Prostate gland (tissue), 2 donors: ENCODE results near the gene MRTFB. TPM values are rescaled to one million over a fixed set of nuclear protein-coding genes. Genes with fewer than 3 reads are reported as not detected.
A peak's percentile ranks its signal among the peaks of the same experiment; 100 is the strongest.

Source experiments
- DNase-seq: peaks from one replicate; pipeline ENCODE4 v3.0.0-alpha.2; 2019; ENCODE audit warnings: low spot score
- H3K27ac ChIP-seq, 2 donors: fragments of 200-600 bp; sonication (generic); 2 replicates each; pipeline ENCODE4 v1.5.1; 2017 to 2019
- H3K27me3 ChIP-seq: fragments of 200-600 bp; sonication (generic); replicated peaks from 2 replicates; pipeline ENCODE4 v1.5.1; 2019; ENCODE audit not compliant: insufficient read depth
- H3K36me3 ChIP-seq, 2 donors: fragments of 200-600 bp; sonication (generic); 1 replicate in 1 of 2; 2 replicates in 1 of 2; pipeline versions ENCODE4 v1.5.1 to v1.8.1; 2017 to 2019
- H3K4me1 ChIP-seq: fragments of 200-600 bp; sonication (generic); replicated peaks from 2 replicates; pipeline ENCODE4 v1.5.1; 2019
- H3K4me3 ChIP-seq, 2 donors: fragments of 200-600 bp; sonication (generic); 2 replicates each; pipeline ENCODE4 v1.5.1; 2017 to 2019
- H3K9me3 ChIP-seq: fragments of 200-600 bp; sonication (generic); 2 replicates; pipeline ENCODE4 v1.5.1; 2017
- POLR2A ChIP-seq: fragments of 450-650 bp; IDR thresholded peaks from one replicate; pipeline ENCODE4 v1.6.1; 2016; ENCODE audit warnings: antibody characterized with exemption, mild to moderate bottlenecking
- POLR2AphosphoS5 ChIP-seq: sonication (generic); formaldehyde crosslinking; IDR thresholded peaks from one replicate; pipeline ENCODE4 v1.6.1; 2017; ENCODE audit warnings: antibody characterized with exemption
- WGBS: methylation state at CpG from one replicate; pipeline ENCODE4 v1.1.5; 2018; 5-methylcytosine and 5-hydroxymethylcytosine counted together
- intact Hi-C: fragments of 100-400 bp; cut with DNase I; formaldehyde crosslinking; loops from one replicate; pipeline ENCODE4 v1.14.2; 2022
- total RNA-seq, 2 donors: library from RNA; depleted of rRNA; stranded (reverse); fragments of >200 nt; gene quantifications; one replicate each; pipeline ENCODE4 v1.1.0, GENCODE V29; 2016
- TF ChIP-seq, protein P1 (sequence below), 4 experiments: fragments of 200-600 bp in 2 of 4; fragments of 450-650 bp in 2 of 4; sonication (generic) in 2 of 4; IDR thresholded peaks; 1 replicate in 3 of 4; 2 replicates in 1 of 4; pipeline ENCODE4 v1.5.1; 2016 to 2019; ENCODE audit warnings: antibody characterized with exemption in 4 of 4, mild to moderate bottlenecking in 2 of 4, moderate library complexity in 2 of 4

MRTFB gene
- total RNA-seq, 2 donors from 2014 or later = 46.5 to 102 TPM

DNA sequence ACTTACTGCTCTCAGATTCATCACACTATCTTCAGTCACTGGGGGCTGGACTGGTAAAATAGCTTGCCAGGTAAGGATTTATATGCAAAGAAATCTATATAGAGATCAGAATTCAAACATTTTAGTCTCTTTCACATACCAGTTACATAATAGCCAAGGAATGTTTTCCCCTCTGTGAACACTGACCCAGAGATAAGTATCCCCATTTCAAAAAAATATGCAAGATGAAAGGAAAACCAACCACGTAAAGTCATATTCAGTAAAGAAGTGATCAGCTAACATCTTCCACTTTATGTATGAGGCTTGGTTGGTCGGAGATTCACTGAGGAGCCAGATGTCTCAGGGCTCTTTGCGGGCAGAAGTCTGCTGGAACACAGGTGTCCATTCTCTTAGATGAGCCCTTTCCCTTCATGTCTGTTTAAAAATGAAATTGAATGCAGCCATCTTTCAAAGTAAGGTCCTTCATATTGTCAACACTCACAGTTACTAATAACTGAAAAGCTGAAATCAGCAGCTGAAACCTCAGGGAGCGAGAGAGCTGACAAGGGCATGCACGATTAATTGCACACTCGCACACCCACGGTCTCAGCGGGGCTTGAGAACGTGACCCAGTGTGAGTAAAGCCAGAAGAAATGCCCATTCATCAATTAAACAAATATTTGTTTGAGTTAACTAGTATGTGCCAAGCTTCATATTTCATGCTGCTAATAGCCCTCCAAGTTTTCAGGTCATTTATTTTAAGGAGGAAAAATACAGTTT is 161.2 kb downstream of the MRTFB start:
- intact Hi-C loops = no loop called here
- no peak overlapping the region for H3K4me3 ChIP-seq
- H3K9me3 ChIP-seq = no peaks in the 10 kb centered on the region
- no peaks in the 10 kb centered on the region for H3K27me3 ChIP-seq
- TF ChIP-seq, protein P1, sequence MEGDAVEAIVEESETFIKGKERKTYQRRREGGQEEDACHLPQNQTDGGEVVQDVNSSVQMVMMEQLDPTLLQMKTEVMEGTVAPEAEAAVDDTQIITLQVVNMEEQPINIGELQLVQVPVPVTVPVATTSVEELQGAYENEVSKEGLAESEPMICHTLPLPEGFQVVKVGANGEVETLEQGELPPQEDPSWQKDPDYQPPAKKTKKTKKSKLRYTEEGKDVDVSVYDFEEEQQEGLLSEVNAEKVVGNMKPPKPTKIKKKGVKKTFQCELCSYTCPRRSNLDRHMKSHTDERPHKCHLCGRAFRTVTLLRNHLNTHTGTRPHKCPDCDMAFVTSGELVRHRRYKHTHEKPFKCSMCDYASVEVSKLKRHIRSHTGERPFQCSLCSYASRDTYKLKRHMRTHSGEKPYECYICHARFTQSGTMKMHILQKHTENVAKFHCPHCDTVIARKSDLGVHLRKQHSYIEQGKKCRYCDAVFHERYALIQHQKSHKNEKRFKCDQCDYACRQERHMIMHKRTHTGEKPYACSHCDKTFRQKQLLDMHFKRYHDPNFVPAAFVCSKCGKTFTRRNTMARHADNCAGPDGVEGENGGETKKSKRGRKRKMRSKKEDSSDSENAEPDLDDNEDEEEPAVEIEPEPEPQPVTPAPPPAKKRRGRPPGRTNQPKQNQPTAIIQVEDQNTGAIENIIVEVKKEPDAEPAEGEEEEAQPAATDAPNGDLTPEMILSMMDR (IDR thresholded peaks at IDR 0.05) = no peak
- TF ChIP-seq POLR2A (no peak), POLR2AphosphoS5 (no peak)
- H3K27ac ChIP-seq = no peak overlapping the region
- DNase-seq = no peak
- no peaks in the 10 kb centered on the region for H3K4me1 ChIP-seq
- peaks cover 0 to 8% of the 10 kb centered on the region in 2 donors for H3K36me3 ChIP-seq
- WGBS = 48% methylated on average over 9 of the region's 9 CpGs

- Histone ChIP-seq H3K27me3 (no peaks in the 10 kb centered on the region), H3K4me3 (no peak overlapping the region), H3K27ac (no peak overlapping the region), H3K4me1 (no peaks in the 10 kb centered on the region), H3K36me3 (peaks cover 3 to 8% of the 10 kb centered on the region in 2 donors), H3K9me3 (no peaks in the 10 kb centered on the region)
- WGBS = 91% methylated on average over 5 of the region's 5 CpGs
- TF ChIP-seq POLR2A (no peak), POLR2AphosphoS5 (no peak)
- TF ChIP-seq, protein P1 (IDR thresholded peaks at IDR 0.05) = no peak
- no peak for DNase-seq
- intact Hi-C loops = no loop called here
These were observed 165.3 kb downstream of the MRTFB start for GRCh38 chr16:14236401-14236800.

DNA sequence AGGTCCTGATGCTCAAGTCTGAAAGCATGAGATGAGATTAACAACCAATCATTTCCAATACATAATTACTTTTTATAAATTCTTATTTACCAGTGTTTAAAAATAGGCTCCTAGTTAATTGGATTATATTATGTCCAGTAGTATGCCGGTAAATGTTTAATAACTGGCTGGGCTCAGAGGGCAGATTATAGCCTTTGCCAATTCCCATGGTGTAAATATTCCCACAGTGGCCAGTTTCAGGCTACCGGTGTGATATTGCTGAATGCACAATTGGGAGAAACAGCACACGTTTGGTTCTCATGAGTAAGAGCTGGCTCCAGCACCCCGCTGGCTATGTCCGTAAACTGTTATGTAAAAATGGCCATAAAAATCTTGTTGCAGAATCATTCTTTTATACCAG is 167.6 kb downstream of the MRTFB start:
- Histone ChIP-seq H3K4me1 (no peaks in the 10 kb centered on the region), H3K27me3 (no peaks in the 10 kb centered on the region), H3K36me3 (peaks cover 3 to 8% of the 10 kb centered on the region in 2 donors), H3K4me3 (no peak overlapping the region), H3K27ac (no peak overlapping the region), H3K9me3 (no peaks in the 10 kb centered on the region)
- WGBS = 80% methylated on average over 5 of the region's 5 CpGs
- intact Hi-C loops = no loop called here
- DNase-seq = no peak
- TF ChIP-seq, protein P1 (IDR thresholded peaks at IDR 0.05) = no peak
- no peak for TF ChIP-seq POLR2A
- no peak for TF ChIP-seq POLR2AphosphoS5

GRCh38 chr16:14239791-14240190 is 168.7 kb downstream of the MRTFB start:
- Histone ChIP-seq H3K4me3 (no peak overlapping the region), H3K36me3 (peaks cover 3% of the 10 kb centered on the region in 2 donors), H3K4me1 (no peaks in the 10 kb centered on the region), H3K27ac (no peak overlapping the region), H3K9me3 (no peaks in the 10 kb centered on the region), H3K27me3 (no peaks in the 10 kb centered on the region)
- DNase-seq = no peak
- WGBS = 71% methylated on average over 6 of the region's 6 CpGs
- TF ChIP-seq, protein P1 (IDR thresholded peaks at IDR 0.05) = no peak
- TF ChIP-seq POLR2AphosphoS5 (no peak), POLR2A (no peak)
- intact Hi-C loops = loop anchor here (10.0 kb wide), 1 partner anchor 315 kb away; the partner anchor contains the start of gene ERCC4

DNA sequence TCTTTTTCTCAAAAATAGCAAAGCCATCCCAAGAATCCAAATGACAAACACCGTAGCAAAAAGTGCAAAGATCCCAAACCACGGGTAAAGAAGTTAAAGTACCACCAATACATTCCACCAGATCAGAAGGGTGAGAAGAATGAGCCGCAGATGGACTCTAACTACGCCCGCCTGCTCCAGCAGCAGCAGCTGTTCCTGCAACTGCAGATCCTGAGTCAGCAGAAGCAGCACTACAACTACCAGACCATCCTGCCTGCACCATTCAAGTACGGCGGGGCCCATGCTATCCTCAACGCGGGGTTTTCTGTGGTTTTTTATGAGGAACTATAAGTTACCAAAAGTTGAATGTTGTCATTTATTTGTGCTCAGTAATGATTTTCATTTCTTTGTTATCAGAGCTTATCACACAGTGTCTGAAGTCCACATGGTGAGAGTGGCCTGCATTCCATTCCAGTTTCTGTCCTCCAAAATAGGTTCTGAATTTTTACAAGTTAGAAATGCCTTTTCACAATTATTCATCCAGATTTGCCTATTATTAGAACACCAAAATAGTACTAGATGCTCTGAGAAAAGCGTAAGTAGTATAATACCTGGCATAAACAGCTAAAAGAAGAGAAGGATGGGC is 169.2 kb downstream of the MRTFB start:
- WGBS = 56% methylated on average over 10 of the region's 10 CpGs
- peak overlapping the region in 1 of 2 donors; percentile 21 for H3K27ac ChIP-seq
- DNase-seq = no peak
- TF ChIP-seq, protein P1 (IDR thresholded peaks at IDR 0.05) = no peak
- TF ChIP-seq POLR2AphosphoS5 (no peak), POLR2A (no peak)
- H3K27me3 ChIP-seq = no peaks in the 10 kb centered on the region
- H3K4me1 ChIP-seq = no peaks in the 10 kb centered on the region
- H3K9me3 ChIP-seq = no peaks in the 10 kb centered on the region
- no peak overlapping the region for H3K4me3 ChIP-seq
- H3K36me3 ChIP-seq = peaks cover 0 to 3% of the 10 kb centered on the region in 2 donors
- intact Hi-C loops = loop anchor here (10.0 kb wide), 1 partner anchor 316 kb away; the partner anchor contains the start of gene ERCC4
